GM12891 (cell line): Measurements from ENCODE around the gene REV1.

Experiments
- POLR2AphosphoS5 ChIP-seq: IDR thresholded peaks from 2 replicates; pipeline ENCODE4 v1.6.1; 2011; ENCODE audit warnings: low read depth, low read length, control low read depth
- TAF1 ChIP-seq: IDR thresholded peaks from 2 replicates; pipeline ENCODE4 v1.6.1; 2011; ENCODE audit warnings: low read depth, low read length, control low read depth

DNA sequence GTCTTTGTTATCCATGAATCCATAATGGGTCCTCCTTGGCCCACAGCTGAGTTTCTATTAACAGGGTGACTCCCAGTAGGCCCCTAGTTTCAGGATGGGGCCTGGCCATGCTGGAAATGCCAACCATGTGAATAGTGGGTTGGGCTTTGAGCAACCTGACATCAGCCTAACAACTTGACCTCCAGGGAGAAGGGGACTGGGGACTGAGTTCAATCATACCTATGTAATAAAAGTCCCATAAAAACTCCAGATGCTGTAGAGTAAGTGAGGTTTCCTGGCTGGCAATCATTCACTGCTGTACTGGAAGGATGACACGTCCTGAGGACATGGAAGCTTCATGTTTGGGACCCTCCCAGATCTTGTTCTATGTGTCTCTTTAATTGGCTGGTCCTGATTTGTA, 7.9 kb downstream of the REV1 start:
- TF ChIP-seq POLR2AphosphoS5 (no peak), TAF1 (no peak)
